Mucosa of gallbladder (tissue), 1 donor: Measurements from ENCODE around the gene SLC28A1. TPM values are rescaled to one million over a fixed set of nuclear protein-coding genes. Genes with fewer than 3 reads are reported as not detected.
"Not testable (repeated sequence)": the region's sequence is repeated elsewhere in the genome, so short reads cannot be mapped to it uniquely, and the experiment has no call there.

Experiments
- DNase-seq: peaks from one replicate; pipeline ENCODE4 v3.0.0-alpha.2; 2020; ENCODE audit warnings: low spot score
- total RNA-seq: library from RNA; stranded (reverse); gene quantifications from one replicate; pipeline ENCODE4 v1.2.1, GENCODE V29; 2021
- donor health status: DM: no; HTN: no; CAD: no.

SLC28A1 gene
- total RNA-seq, 1 donor from 2014 or later, result 2.6 TPM

- DNase-seq, result no peak
Observed at GRCh38 chr15:84861781-84862180, 22.7 kb upstream of the SLC28A1 start.

- DNase-seq, result no peak
Observed at GRCh38 chr15:84862214-84862975, 22.1 kb upstream of the SLC28A1 start.

GRCh38 chr15:84863565-84864443 lies 20.7 kb upstream of the SLC28A1 start:
- no peak for DNase-seq

GRCh38 chr15:84864444-84864795 lies 20.0 kb upstream of the SLC28A1 start:
- DNase-seq, result no peak

- no peak for DNase-seq
Observed at GRCh38 chr15:84865074-84865569, 19.3 kb upstream of the SLC28A1 start.

GRCh38 chr15:84868037-84868880 lies 16.2 kb upstream of the SLC28A1 start:
- DNase-seq, result no peak

- no peak for DNase-seq
Observed at GRCh38 chr15:84869510-84869909, 15.0 kb upstream of the SLC28A1 start.

- no peak for DNase-seq
Observed at GRCh38 chr15:84871428-84871985, 13.0 kb upstream of the SLC28A1 start.

- DNase-seq, result no peak
Observed at GRCh38 chr15:84872009-84872910, 12.2 kb upstream of the SLC28A1 start.

GRCh38 chr15:84873997-84874396 lies 10.5 kb upstream of the SLC28A1 start:
- DNase-seq, result no peak

- DNase-seq, result no peak
Observed at GRCh38 chr15:84874981-84875699, 9.3 kb upstream of the SLC28A1 start.

- no peak for DNase-seq
Observed at GRCh38 chr15:84876269-84876668, 8.2 kb upstream of the SLC28A1 start.

- DNase-seq, result not testable (repeated sequence)
Observed at GRCh38 chr15:84877701-84878100, 6.8 kb upstream of the SLC28A1 start.

- DNase-seq, result peak; percentile 73
Observed at GRCh38 chr15:84878504-84878903, 6.0 kb upstream of the SLC28A1 start.

- DNase-seq, result no peak
Observed at GRCh38 chr15:84879088-84879780, 5.2 kb upstream of the SLC28A1 start.

- DNase-seq, result no peak
Observed at GRCh38 chr15:84880007-84880406, 4.5 kb upstream of the SLC28A1 start.

- no peak for DNase-seq
Observed at GRCh38 chr15:84880822-84881519, 3.5 kb upstream of the SLC28A1 start.

- DNase-seq, result no peak
Observed at GRCh38 chr15:84881520-84881830, 3.0 kb upstream of the SLC28A1 start.

GRCh38 chr15:84883466-84883865 lies 996 bp upstream of the SLC28A1 start:
- DNase-seq, result peak; percentile 33
